ENCODE data around the gene DYNC2LI1.

Gene DYNC2LI1

GRCh38 chr2:43819491-43820163 lies 45.8 kb downstream of the DYNC2LI1 start:
- H3K27me3 ChIP-seq (ENCODE audit: insufficient read depth, low read depth) = no peaks in the 10 kb centered on the region
- no peak overlapping the region for H3K9ac ChIP-seq
- H3K79me2 ChIP-seq (ENCODE audit: insufficient read depth, low read depth) = no peaks in the 10 kb centered on the region
- no peaks in the 10 kb centered on the region for H4K20me1 ChIP-seq (ENCODE audit: insufficient read depth)
- no peak for TF ChIP-seq CTCF (conservative IDR thresholded peaks at IDR 0.05; ENCODE audit: low read depth, low read length)
- H3K36me3 ChIP-seq (ENCODE audit: insufficient read depth) = no peaks in the 10 kb centered on the region
- H2AFZ ChIP-seq (ENCODE audit: low read depth) = no peak overlapping the region
- H3K4me3 ChIP-seq (IDR thresholded peaks at IDR 0.05; ENCODE audit: insufficient read depth, low read depth, low read length) = no peak overlapping the region
- no peak overlapping the region for H3K27ac ChIP-seq
- no peak overlapping the region for H3K4me2 ChIP-seq
- H3K4me1 ChIP-seq (ENCODE audit: low read depth, poor library complexity, severe bottlenecking) = no peaks in the 10 kb centered on the region

DNA sequence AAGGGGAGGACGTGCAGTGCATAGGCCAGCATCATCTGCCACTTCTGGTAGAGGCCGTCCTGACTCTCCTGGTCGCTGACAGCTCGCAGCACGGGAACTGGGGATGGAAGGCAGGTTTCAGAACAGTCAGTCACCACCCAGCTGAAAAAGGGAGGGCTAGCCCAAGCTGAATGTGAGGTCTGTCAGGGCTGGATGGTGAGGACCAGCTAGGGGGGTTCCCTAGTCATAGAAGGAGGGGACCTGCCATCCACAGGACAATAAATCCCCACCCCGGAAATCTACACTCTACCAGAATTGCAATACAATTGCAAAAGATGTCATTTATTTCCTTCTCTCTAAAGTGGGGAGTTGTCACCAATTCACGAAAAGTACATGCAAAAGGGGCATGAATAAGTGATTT lies 49.0 kb downstream of the DYNC2LI1 start:
- no peaks in the 10 kb centered on the region for H3K27me3 ChIP-seq (ENCODE audit: insufficient read depth, low read depth)
- H2AFZ ChIP-seq (ENCODE audit: low read depth) = no peak overlapping the region
- TF ChIP-seq CTCF (conservative IDR thresholded peaks at IDR 0.05; ENCODE audit: low read depth, low read length) = no peak
- H3K4me1 ChIP-seq (ENCODE audit: low read depth, poor library complexity, severe bottlenecking) = no peaks in the 10 kb centered on the region
- H3K36me3 ChIP-seq (ENCODE audit: insufficient read depth) = no peaks in the 10 kb centered on the region
- H3K9ac ChIP-seq = no peak overlapping the region
- no peak overlapping the region for H3K4me2 ChIP-seq
- H4K20me1 ChIP-seq (ENCODE audit: insufficient read depth) = no peaks in the 10 kb centered on the region
- no peaks in the 10 kb centered on the region for H3K79me2 ChIP-seq (ENCODE audit: insufficient read depth, low read depth)
- H3K27ac ChIP-seq = no peak overlapping the region
- no peak overlapping the region for H3K4me3 ChIP-seq (IDR thresholded peaks at IDR 0.05; ENCODE audit: insufficient read depth, low read depth, low read length)

DNA sequence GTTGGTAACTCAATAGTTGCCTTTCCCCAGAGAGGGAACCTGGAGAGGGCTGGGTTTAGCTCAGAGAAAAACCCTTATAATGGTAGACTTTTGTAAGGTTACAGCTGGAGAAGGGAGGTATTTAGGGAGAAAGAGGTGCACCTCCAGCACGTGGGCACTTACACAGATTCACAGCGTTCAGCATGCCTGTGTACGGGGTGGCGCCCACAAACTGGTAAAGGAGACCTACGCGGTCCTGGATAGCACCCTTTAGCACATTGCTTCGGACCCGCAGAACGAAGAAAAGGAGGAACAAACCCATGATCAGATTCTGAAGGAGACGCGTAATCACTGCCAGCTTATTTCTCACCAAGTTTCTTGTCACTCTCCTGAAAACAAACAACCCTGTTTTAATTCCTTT lies 49.9 kb downstream of the DYNC2LI1 start:
- Histone ChIP-seq H3K79me2 (ENCODE audit: insufficient read depth, low read depth) (no peaks in the 10 kb centered on the region), H3K4me1 (ENCODE audit: low read depth, poor library complexity, severe bottlenecking) (no peaks in the 10 kb centered on the region), H3K27ac (no peak overlapping the region), H3K9ac (no peak overlapping the region), H4K20me1 (ENCODE audit: insufficient read depth) (no peaks in the 10 kb centered on the region), H2AFZ (ENCODE audit: low read depth) (no peak overlapping the region), H3K4me2 (no peak overlapping the region), H3K27me3 (ENCODE audit: insufficient read depth, low read depth) (no peaks in the 10 kb centered on the region), H3K4me3 (IDR thresholded peaks at IDR 0.05; ENCODE audit: insufficient read depth, low read depth, low read length) (no peak overlapping the region), H3K36me3 (ENCODE audit: insufficient read depth) (no peaks in the 10 kb centered on the region)
- no peak for TF ChIP-seq CTCF (conservative IDR thresholded peaks at IDR 0.05; ENCODE audit: low read depth, low read length)

DNA sequence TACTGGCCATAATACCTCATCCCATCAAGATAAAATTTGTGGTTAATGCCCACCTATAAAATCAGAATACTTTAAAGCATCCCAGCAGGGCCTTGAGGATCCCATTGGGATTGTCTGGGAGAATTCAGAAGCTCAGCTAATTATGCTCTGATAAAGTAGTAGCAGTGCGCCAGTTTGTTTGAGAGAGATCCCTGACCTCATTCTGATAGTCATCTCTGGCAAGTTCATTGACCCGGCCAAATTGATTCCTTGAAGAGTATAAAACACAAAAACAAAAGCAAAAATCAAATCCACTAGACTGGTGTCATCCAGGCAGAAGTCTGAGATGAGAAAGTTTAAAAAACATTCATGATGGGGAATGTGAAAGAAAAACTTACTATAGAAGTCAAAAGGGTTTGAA lies 50.7 kb downstream of the DYNC2LI1 start:
- Histone ChIP-seq H3K4me3 (IDR thresholded peaks at IDR 0.05; ENCODE audit: insufficient read depth, low read depth, low read length) (no peak overlapping the region), H3K4me2 (no peak overlapping the region), H3K27me3 (ENCODE audit: insufficient read depth, low read depth) (no peaks in the 10 kb centered on the region), H3K36me3 (ENCODE audit: insufficient read depth) (no peaks in the 10 kb centered on the region), H4K20me1 (ENCODE audit: insufficient read depth) (no peaks in the 10 kb centered on the region), H2AFZ (ENCODE audit: low read depth) (no peak overlapping the region), H3K79me2 (ENCODE audit: insufficient read depth, low read depth) (no peaks in the 10 kb centered on the region), H3K27ac (no peak overlapping the region), H3K4me1 (ENCODE audit: low read depth, poor library complexity, severe bottlenecking) (no peaks in the 10 kb centered on the region), H3K9ac (no peak overlapping the region)
- no peak for TF ChIP-seq CTCF (conservative IDR thresholded peaks at IDR 0.05; ENCODE audit: low read depth, low read length)

Measured in KMS-11 (cell line).